Brain microvascular endothelial cell (primary cell): ENCODE measurements around the gene STK10.

Experiments used
- DNase-seq: peaks from one replicate; pipeline ENCODE4 v3.0.0-alpha.2; 2020
- H3K27ac ChIP-seq: fragments of 250-450 bp; sonication (Bioruptor Pico); 2 replicates; pipeline ENCODE4 v1.5.1; 2020; ENCODE audit warnings: mild to moderate bottlenecking, moderate library complexity
- H3K27me3 ChIP-seq: fragments of 250-450 bp; sonication (Bioruptor Pico); replicated peaks from 2 replicates; pipeline ENCODE4 v1.5.1; 2020; ENCODE audit warnings: mild to moderate bottlenecking
- H3K36me3 ChIP-seq: fragments of 250-450 bp; sonication (Bioruptor Pico); replicated peaks from 2 replicates; pipeline ENCODE4 v1.5.1; 2020; ENCODE audit warnings: mild to moderate bottlenecking
- H3K4me3 ChIP-seq: 2 replicates; pipeline ENCODE4 v1.5.1; 2011; ENCODE audit warnings: low read depth, mild to moderate bottlenecking, control low read depth, low read length, moderate library complexity
- in situ Hi-C: cut with HindIII; loops from 2 replicates; pipeline ENCODE4 v1.10.0; 2017; ENCODE audit warnings: low sequenced_read_pairs, low pct_ligation_motif_present
- TF ChIP-seq, protein P1 (sequence below): IDR thresholded peaks from 2 replicates; pipeline ENCODE4 v1.5.1; 2011; ENCODE audit warnings: low read depth, mild to moderate bottlenecking, moderate library complexity, low read length, control low read depth, inconsistent platforms; ENCODE audit errors: missing control alignments

The STK10 gene

DNA sequence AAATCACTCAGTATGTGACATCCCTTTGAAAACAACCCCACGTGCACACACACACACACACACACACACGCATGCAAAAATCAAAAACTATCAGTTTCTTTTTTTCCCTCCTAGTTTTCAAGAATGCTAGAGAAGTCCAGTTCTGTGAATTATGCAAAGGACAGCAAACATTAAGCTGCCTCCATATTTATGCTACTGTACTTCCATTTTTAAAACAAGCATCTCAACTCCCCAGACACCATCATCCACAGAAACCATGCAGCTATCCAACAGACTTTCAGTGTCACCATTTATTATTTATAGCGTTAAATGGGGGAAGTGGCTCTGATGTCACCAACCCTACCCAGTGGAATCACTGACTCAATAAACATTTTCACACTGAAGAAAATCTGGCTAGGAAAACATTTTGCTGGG is 183.2 kb downstream of the STK10 start:
- Histone ChIP-seq H3K27me3 (no peaks in the 10 kb centered on the region), H3K27ac (peak overlapping the region; percentile 94), H3K4me3 (peak overlapping the region; percentile 78), H3K36me3 (no peaks in the 10 kb centered on the region)
- no peak for DNase-seq
- in situ Hi-C loops, result no loop called here
- TF ChIP-seq, protein P1, sequence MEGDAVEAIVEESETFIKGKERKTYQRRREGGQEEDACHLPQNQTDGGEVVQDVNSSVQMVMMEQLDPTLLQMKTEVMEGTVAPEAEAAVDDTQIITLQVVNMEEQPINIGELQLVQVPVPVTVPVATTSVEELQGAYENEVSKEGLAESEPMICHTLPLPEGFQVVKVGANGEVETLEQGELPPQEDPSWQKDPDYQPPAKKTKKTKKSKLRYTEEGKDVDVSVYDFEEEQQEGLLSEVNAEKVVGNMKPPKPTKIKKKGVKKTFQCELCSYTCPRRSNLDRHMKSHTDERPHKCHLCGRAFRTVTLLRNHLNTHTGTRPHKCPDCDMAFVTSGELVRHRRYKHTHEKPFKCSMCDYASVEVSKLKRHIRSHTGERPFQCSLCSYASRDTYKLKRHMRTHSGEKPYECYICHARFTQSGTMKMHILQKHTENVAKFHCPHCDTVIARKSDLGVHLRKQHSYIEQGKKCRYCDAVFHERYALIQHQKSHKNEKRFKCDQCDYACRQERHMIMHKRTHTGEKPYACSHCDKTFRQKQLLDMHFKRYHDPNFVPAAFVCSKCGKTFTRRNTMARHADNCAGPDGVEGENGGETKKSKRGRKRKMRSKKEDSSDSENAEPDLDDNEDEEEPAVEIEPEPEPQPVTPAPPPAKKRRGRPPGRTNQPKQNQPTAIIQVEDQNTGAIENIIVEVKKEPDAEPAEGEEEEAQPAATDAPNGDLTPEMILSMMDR, result no peak

DNA sequence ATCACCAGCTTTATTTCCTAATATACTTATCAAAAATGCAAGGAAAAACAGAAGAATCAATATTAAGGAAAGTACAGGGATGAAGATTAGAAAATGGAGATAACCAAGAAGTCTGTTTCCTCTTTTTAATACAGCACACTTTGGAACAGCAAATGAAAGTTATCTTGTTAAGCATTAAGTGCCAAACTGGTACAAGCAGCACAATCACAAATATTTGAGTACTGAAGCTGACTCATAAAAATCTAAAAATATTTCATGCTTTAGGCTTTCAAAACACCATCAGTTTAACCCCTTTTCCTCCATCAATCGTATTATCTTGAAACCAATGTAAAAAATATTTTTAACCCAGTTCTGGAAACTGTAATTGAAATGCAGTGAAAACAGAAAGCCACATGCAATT is 184.3 kb downstream of the STK10 start:
- H3K36me3 ChIP-seq, result no peaks in the 10 kb centered on the region
- TF ChIP-seq, protein P1, result no peak
- peak overlapping the region; percentile 7 for H3K27ac ChIP-seq
- no peak for DNase-seq
- in situ Hi-C loops, result no loop called here
- H3K4me3 ChIP-seq, result no peak overlapping the region
- no peaks in the 10 kb centered on the region for H3K27me3 ChIP-seq

DNA sequence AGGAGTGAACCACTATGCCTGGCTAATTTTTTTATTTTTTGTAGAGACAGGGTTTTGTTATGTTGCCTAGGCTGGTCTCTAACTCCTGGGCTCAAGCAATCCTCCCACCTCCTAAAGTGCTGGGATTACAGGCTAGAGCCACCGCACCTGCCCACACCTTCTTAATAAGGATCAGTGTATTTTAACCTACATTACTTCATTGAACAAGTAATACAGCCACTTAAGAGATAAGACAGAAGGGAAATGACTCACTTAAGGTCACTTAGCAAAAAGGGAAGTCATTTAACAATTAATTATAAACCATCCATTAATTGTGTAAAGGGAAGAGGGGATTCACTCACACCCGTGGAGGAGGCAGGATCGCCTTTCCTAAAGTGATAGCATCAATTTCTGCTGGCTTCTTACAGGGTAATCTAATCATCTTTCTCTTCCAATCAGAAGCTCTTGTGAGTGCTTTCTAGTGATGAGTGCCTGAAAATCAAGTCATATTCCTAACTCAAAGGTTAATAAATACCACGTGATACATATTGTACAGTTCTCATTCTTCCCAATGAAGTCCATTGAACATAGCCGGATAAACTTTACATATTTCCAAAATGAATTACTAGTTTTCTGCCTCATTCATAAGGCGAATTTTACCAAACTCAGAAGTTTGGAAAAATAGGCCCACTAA is 185.0 kb downstream of the STK10 start:
- no peak overlapping the region for H3K4me3 ChIP-seq
- DNase-seq, result no peak
- in situ Hi-C loops, result no loop called here
- H3K36me3 ChIP-seq, result no peaks in the 10 kb centered on the region
- H3K27ac ChIP-seq, result peak overlapping the region; percentile 7
- TF ChIP-seq, protein P1, result no peak
- H3K27me3 ChIP-seq, result no peaks in the 10 kb centered on the region

DNA sequence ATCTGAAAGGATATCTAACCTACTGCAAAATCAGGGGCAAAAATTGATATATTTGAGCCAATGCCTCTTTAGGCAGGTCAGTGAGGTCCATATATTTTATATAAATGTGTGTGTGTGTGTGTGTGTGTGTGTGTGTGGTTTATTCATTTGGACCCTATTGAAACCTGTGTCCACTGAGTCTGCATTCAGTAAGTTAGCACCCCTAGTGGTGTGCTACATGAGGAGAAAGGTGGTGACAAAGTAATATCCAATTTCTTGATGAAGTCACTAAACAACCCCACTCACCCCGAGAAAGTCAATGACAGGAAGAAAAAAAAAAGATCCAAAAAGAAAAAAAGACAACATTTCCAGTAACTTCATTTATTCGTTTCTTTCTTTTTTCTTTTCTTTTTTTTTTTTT is 185.7 kb downstream of the STK10 start:
- no peaks in the 10 kb centered on the region for H3K36me3 ChIP-seq
- no peak overlapping the region for H3K4me3 ChIP-seq
- no peak overlapping the region for H3K27ac ChIP-seq
- H3K27me3 ChIP-seq, result no peaks in the 10 kb centered on the region
- in situ Hi-C loops, result no loop called here
- DNase-seq, result no peak
- TF ChIP-seq, protein P1, result peak; percentile 67

DNA sequence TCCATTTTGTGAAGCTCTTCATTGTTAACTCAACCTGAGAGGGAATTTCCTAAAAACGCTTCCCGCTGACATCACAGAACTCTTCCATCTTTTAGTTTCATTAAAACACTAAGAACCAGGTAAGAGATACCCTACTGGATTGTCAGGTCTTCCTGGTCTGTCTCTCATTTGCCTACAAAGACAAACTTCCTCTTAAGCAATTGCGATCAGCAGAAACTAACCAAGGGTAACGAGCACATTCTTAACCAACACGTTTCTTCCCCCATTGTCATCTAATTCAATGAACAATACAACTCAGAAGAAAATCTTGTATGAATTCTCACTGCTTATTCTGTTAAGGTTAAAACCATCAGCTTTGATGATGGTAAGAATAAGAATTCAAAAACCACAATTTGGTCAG is 188.1 kb downstream of the STK10 start:
- in situ Hi-C loops, result no loop called here
- TF ChIP-seq, protein P1, result no peak
- Histone ChIP-seq H3K27ac (no peak overlapping the region), H3K36me3 (no peaks in the 10 kb centered on the region), H3K4me3 (no peak overlapping the region), H3K27me3 (no peaks in the 10 kb centered on the region)
- DNase-seq, result no peak

DNA sequence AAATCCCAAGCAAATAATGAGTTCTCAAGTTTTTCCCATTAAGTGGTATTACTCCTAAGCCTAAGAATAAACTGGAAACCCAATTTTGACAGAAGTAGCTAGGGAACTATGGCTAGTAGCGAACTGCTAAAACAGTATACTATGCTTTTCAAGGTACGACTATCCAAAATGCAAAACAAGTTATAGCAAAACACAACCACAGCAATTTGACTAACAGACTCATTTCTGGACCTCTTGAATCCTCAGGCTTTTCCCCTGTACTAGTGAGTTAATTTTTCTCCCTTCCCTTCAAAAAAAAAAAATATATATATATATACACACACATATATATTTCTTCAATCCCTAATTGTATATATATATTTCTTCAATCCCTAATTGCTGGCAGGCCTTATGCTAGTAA is 188.9 kb downstream of the STK10 start:
- DNase-seq, result no peak
- in situ Hi-C loops, result no loop called here
- TF ChIP-seq, protein P1, result no peak
- H3K27me3 ChIP-seq, result no peaks in the 10 kb centered on the region
- no peaks in the 10 kb centered on the region for H3K36me3 ChIP-seq
- H3K27ac ChIP-seq, result no peak overlapping the region
- H3K4me3 ChIP-seq, result no peak overlapping the region
